Muscle of arm (tissue), 14 donors: Measurements from ENCODE around the gene ADORA2A. TPM values are rescaled to one million over a fixed set of nuclear protein-coding genes. Genes with fewer than 3 reads are reported as not detected.

ENCODE experiments used
- DNase-seq: peaks from one replicate; pipeline ENCODE4 v3.0.0-alpha.2; 2013
- long read RNA-seq, 11 donors: transcript quantifications; one replicate each; lab custom pipeline, GENCODE V29; 2026
- polyA plus RNA-seq, 12 donors: library from polyadenylated mRNA; unstranded; fragments of 120-200 nt; gene quantifications; one replicate each; pipeline ENCODE4 v1.2.1, GENCODE V29; 2013; ENCODE audit not compliant: insufficient read length in 12 of 12

Gene ADORA2A
- 10 to 100 TPM in 3 of 12 donors, 1 to 10 TPM in 8, not detected in 1; 5.9 to 28.9 (median 9.9) TPM for polyA plus RNA-seq
- long read RNA-seq, donor 1, result 0 reads
- long read RNA-seq, donor 2, partial matches to known transcripts, result 0 of 1 reads
- long read RNA-seq, donor 2, other reads (novel, unspliced or antisense), result 0 of 1 reads
- long read RNA-seq, donor 3, result 0 reads
- long read RNA-seq, donor 4, result 0 reads
- long read RNA-seq, donor 5, partial matches to known transcripts, result 0 of 1 reads
- long read RNA-seq, donor 5, other reads (novel, unspliced or antisense), result 0 of 1 reads
- long read RNA-seq, donor 6, result 0 reads
- long read RNA-seq, donor 7, partial matches to known transcripts, result 0 of 2 reads
- long read RNA-seq, donor 7, other reads (novel, unspliced or antisense), result 0 of 2 reads
- long read RNA-seq, donor 8, partial matches to known transcripts, result 0 of 3 reads
- long read RNA-seq, donor 8, other reads (novel, unspliced or antisense), result 0 of 3 reads
- long read RNA-seq, donor 9, result 0 reads
- long read RNA-seq, donor 10, partial matches to known transcripts, result 0 of 1 reads
- long read RNA-seq, donor 10, other reads (novel, unspliced or antisense), result 0 of 1 reads
- long read RNA-seq, donor 11, partial matches to known transcripts, result 0 of 1 reads
- long read RNA-seq, donor 11, other reads (novel, unspliced or antisense), result 0 of 1 reads

- DNase-seq, result no peak
Observed at GRCh38 chr22:24427500-24428164, at the start of gene ADORA2A. Gene ADORA2A (plus strand): TSS chr22:24427599. CDS start chr22:24433405, 5,806 bp downstream.

GRCh38 chr22:24379536-24379935 lies 47.9 kb upstream of the ADORA2A start:
- DNase-seq, result no peak

DNA sequence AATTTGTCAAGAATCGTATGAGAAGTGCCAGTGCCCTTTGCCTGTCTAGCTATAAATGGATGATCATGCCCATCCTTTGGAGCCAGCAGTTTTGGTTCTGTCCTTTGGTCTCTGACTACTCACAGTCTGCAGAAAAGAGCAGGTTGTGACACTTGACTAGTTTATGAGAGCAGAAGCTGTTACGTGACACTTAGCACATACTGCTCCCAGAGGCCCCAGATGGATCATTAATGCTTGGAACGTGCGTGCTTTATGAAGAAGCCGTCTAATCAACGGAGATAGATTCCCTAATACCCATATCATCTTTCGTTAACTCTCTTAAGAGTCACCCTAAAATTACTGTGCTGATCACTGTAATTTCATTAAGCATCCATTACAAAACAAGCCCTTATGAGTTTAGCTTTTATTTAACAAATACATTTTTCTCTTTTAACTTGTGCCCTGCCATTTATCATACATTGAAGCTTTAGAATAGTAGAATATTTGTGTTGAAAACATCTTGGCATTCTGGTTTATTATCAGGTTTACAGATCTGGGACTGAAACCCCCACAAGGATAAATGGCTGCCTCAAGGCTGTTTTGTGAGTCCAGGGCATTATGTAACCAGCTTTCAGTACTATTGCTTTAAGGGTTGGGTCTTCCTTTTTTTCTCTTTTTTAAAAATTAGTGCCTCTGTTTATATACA lies 47.0 kb upstream of the ADORA2A start:
- DNase-seq, result no peak

GRCh38 chr22:24380905-24381230 lies 46.5 kb upstream of the ADORA2A start:
- no peak for DNase-seq

GRCh38 chr22:24383061-24383460 lies 44.3 kb upstream of the ADORA2A start:
- DNase-seq, result no peak

DNA sequence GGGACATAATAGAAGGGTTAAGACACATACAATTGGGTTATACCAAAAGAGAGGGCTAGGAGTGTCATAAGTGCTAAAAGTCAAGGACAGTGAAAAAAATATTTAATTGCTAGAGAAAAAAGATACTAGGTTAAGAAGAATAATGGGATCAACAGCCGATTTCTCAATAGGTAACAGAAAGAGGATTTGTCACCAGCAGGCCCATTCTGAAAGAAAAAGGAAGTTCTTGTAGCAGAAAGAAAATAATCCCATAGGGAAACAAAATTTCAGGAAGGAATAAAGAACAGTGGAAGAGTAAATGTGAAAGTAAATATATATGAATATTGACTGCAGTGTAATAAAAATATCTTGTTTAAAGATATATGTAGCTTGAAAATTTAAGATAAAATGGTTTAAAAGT lies 43.3 kb upstream of the ADORA2A start:
- DNase-seq, result no peak

DNA sequence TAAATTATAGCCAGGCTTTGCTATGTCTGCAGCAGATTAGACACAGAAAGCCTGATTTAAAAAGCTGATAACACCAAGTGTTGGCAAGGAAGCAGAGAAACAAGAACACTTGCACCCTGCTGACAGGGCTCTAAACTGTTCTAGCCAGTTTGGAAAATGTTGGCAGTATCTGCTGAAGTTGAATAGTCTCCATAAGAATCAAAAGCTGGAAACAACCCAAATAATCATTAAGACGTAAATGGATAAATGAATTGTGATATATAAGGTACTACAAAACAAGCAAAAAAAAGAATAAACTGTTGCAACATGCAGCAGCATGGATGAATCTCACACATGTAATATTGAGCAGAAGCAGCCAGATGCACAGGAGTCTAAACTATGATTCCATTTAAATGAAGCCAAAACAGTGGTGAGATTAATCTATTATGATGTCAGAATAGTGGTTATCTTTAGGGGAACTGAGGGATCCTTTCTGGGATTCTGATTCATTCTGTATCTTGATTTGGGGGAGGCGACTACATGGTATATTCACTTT lies 40.4 kb upstream of the ADORA2A start:
- no peak for DNase-seq

GRCh38 chr22:24389680-24390079 lies 37.7 kb upstream of the ADORA2A start:
- no peak for DNase-seq

- DNase-seq, result no peak
Observed at GRCh38 chr22:24390156-24390555, 37.2 kb upstream of the ADORA2A start.

DNA sequence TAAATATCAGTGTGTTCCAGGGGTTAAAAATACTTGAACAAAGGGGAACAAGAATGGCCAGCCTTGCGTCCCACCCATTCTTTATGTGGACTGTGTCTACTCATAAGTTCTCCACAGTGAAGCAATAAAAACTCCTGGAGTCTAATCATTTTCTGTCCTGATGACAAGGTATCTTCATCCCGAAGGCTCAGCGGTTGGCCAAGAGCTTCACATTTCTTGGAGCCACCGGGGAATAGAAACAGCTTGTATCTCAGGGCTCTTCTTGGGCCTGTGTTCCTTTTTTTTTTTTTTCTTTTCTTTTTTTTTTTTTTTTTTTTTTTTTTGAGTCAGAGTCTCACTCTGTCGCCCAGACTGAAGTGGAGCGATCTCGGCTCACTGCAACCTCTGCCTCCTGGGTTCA lies 36.8 kb upstream of the ADORA2A start:
- DNase-seq, result peak; percentile 55

DNA sequence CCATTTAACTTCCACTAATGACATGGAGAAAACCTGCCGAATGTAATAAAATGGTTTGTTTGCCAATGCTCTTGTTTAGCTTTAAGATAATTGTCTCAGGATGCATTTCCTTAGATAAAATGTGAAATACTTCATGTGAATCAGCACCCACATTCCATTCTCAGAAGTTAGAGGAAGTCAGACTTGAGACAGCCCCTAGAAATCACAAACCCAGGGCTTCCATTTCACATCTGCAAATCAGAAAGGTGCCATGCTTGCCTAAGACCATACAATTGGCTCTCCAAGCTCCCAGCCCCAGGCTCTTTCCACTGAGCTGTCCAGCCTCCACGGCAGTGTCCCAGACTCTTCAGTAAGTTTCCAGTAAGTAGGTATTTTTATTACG lies 35.6 kb upstream of the ADORA2A start:
- no peak for DNase-seq

DNA sequence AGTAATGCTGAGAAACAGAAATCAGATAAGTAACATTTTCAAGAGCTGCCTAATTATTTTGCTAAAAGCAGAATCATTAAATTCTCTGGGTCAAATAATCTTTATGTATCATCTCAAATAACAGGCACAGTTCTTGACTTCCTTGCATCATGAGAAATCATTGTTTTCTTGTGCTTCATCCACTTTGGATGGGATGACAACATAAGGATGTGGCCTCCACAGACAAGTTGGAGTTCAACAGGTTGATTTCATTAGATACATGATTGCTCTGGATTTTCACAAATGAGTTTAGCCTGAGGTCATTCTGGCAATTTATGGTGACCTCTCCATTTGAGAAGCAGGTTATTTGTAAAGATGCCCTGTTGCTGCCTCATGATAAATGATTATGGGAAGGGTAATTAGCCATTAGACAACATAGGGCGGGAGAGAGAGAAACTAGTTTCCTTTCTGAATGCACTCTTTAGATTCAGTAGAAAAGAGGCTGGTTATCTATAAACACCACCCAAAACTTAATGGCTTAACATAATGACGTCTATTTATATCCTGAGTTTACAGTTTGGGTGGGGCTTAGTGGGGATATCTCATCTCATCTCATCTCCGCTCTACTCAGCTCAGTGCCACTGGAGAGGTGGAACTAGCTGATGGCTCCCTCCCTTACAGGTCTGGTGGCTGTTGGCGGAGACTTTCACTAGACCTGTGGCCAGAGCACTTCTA lies 35.0 kb upstream of the ADORA2A start:
- no peak for DNase-seq

GRCh38 chr22:24393012-24393559 lies 34.3 kb upstream of the ADORA2A start:
- DNase-seq, result no peak

GRCh38 chr22:24393848-24394247 lies 33.6 kb upstream of the ADORA2A start:
- DNase-seq, result no peak

GRCh38 chr22:24394254-24394653 lies 33.1 kb upstream of the ADORA2A start:
- DNase-seq, result no peak

DNA sequence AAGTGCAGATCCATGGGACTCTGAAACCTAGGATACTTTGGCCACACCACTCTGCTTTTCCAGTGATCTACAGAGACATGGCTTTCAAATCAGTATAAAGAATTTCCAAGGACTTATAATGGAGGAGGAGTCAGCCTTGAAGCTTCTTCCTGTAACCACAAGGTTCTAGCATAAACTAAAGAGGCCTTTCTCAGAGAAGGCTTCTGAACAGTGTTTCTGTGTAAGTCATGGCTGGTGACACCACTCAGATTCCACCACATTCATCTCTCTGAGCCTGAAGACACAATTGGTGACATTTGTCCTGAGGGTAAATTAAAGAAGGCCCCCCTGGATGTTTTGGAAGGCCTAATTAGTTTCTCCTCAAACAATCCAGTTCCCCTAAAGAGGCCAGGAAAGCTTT lies 29.0 kb upstream of the ADORA2A start:
- no peak for DNase-seq

GRCh38 chr22:24400034-24400725 lies 27.2 kb upstream of the ADORA2A start:
- no peak for DNase-seq

- DNase-seq, result no peak
Observed at GRCh38 chr22:24400726-24401596, 26.4 kb upstream of the ADORA2A start.

GRCh38 chr22:24401931-24402367 lies 25.4 kb upstream of the ADORA2A start:
- no peak for DNase-seq
